Osteoblast (primary cell): ENCODE results near the gene TRIL. TPM values are rescaled to one million over a fixed set of nuclear protein-coding genes. Genes with fewer than 3 reads are reported as not detected.

Experiments used
- DNase-seq: peaks from one replicate; pipeline ENCODE4 v3.0.0; 2011; ENCODE audit warnings: low spot score, mixed read lengths; ENCODE audit not compliant: insufficient read length; ENCODE audit errors: missing footprints
- H2AFZ ChIP-seq: 2 replicates; pipeline ENCODE4 v1.6.0; 2011; ENCODE audit warnings: mild to moderate bottlenecking, low read length
- H3K27ac ChIP-seq: 2 replicates; pipeline ENCODE4 v1.5.1; 2011; ENCODE audit warnings: mild to moderate bottlenecking, low read depth, low read length, moderate library complexity
- H3K27me3 ChIP-seq: 2 replicates; pipeline ENCODE4 v1.6.0; 2012; ENCODE audit warnings: mild to moderate bottlenecking, control low read depth, inconsistent platforms, low read length, moderate library complexity; ENCODE audit not compliant: insufficient read depth
- H3K36me3 ChIP-seq: 2 replicates; pipeline ENCODE4 v1.5.1; 2011; ENCODE audit warnings: mild to moderate bottlenecking, low read length, control low read depth, moderate library complexity; ENCODE audit not compliant: insufficient read depth
- H3K4me1 ChIP-seq: 2 replicates; pipeline ENCODE4 v1.5.1; 2011; ENCODE audit warnings: mild to moderate bottlenecking, low read length, control low read depth, moderate library complexity; ENCODE audit not compliant: insufficient read depth
- H3K4me2 ChIP-seq: 2 replicates; pipeline ENCODE4 v1.6.0; 2011; ENCODE audit warnings: mild to moderate bottlenecking, low read length; ENCODE audit not compliant: insufficient read depth
- H3K4me3 ChIP-seq: fragments of 200-600 bp; sonication (generic); 3 replicates; pipeline ENCODE4 v1.5.1; 2012; ENCODE audit warnings: mild to moderate bottlenecking, low read length, inconsistent platforms; ENCODE audit not compliant: insufficient read depth
- H3K79me2 ChIP-seq: 2 replicates; pipeline ENCODE4 v1.6.0; 2012; ENCODE audit warnings: mild to moderate bottlenecking, low read length, control low read depth, inconsistent platforms; ENCODE audit not compliant: insufficient read depth
- H3K9me3 ChIP-seq: 2 replicates; pipeline ENCODE4 v1.5.1; 2011; ENCODE audit warnings: low read depth, low read length, control low read depth
- H4K20me1 ChIP-seq: 2 replicates; pipeline ENCODE4 v1.6.0; 2012; ENCODE audit warnings: mild to moderate bottlenecking, low read length, control low read depth; ENCODE audit not compliant: insufficient read depth
- CTCF ChIP-seq: IDR thresholded peaks from 2 replicates; pipeline ENCODE4 v1.5.1; 2011; ENCODE audit warnings: mild to moderate bottlenecking, low read depth, low read length, moderate library complexity; ENCODE audit errors: extremely low read depth
- total RNA-seq: library from RNA; depleted of rRNA; stranded (reverse); fragments of >200 nt; gene quantifications from 2 replicates; pipeline ENCODE4 v1.2.3, GENCODE V29; 2012

TRIL gene
- total RNA-seq, 1 donor: 0.36 TPM

- no peak for DNase-seq
- H2AFZ ChIP-seq: no peak overlapping the region
- H3K4me2 ChIP-seq: no peak overlapping the region
- H3K79me2 ChIP-seq: no peaks in the 10 kb centered on the region
- TF ChIP-seq CTCF: no peak
- H3K27ac ChIP-seq: no peak overlapping the region
- H3K36me3 ChIP-seq: no peaks in the 10 kb centered on the region
- H3K4me3 ChIP-seq: no peak overlapping the region
- peaks cover 4% of the 10 kb centered on the region for H3K27me3 ChIP-seq
- H3K4me1 ChIP-seq: peaks cover 15% of the 10 kb centered on the region
- H3K9me3 ChIP-seq: no peaks in the 10 kb centered on the region
- H4K20me1 ChIP-seq: no peaks in the 10 kb centered on the region
Measured at GRCh38 chr7:28919510-28919909, 38.6 kb downstream of the TRIL start.

GRCh38 chr7:28908775-28909174 lies 49.4 kb downstream of the TRIL start:
- no peak for TF ChIP-seq CTCF
- peaks cover 5% of the 10 kb centered on the region for H3K4me1 ChIP-seq
- no peak overlapping the region for H3K4me3 ChIP-seq
- H2AFZ ChIP-seq: no peak overlapping the region
- no peaks in the 10 kb centered on the region for H4K20me1 ChIP-seq
- H3K9me3 ChIP-seq: no peaks in the 10 kb centered on the region
- H3K36me3 ChIP-seq: no peaks in the 10 kb centered on the region
- no peak overlapping the region for H3K27ac ChIP-seq
- no peak overlapping the region for H3K4me2 ChIP-seq
- DNase-seq: no peak
- H3K27me3 ChIP-seq: no peaks in the 10 kb centered on the region
- H3K79me2 ChIP-seq: no peaks in the 10 kb centered on the region

- no peak overlapping the region for H3K4me3 ChIP-seq
- no peaks in the 10 kb centered on the region for H3K79me2 ChIP-seq
- H2AFZ ChIP-seq: no peak overlapping the region
Measured at GRCh38 chr7:28905464-28905863, 52.7 kb downstream of the TRIL start.

GRCh38 chr7:28904578-28905048 lies 53.5 kb downstream of the TRIL start:
- Histone ChIP-seq H4K20me1 (no peaks in the 10 kb centered on the region), H3K27ac (no peak overlapping the region), H3K4me2 (peak overlapping the region; percentile 84), H3K4me1 (peaks cover 5% of the 10 kb centered on the region), H2AFZ (peak overlapping the region; percentile 91), H3K36me3 (no peaks in the 10 kb centered on the region), H3K9me3 (no peaks in the 10 kb centered on the region), H3K4me3 (peak overlapping the region; percentile 69), H3K27me3 (peaks cover 3% of the 10 kb centered on the region), H3K79me2 (no peaks in the 10 kb centered on the region)
- no peak for DNase-seq
- TF ChIP-seq CTCF: no peak

More at GRCh38 chr7:28905464-28905863, 52.7 kb downstream of the TRIL start:
- Histone ChIP-seq H3K27me3 (no peaks in the 10 kb centered on the region), H4K20me1 (no peaks in the 10 kb centered on the region), H3K36me3 (no peaks in the 10 kb centered on the region), H3K9me3 (no peaks in the 10 kb centered on the region), H3K4me1 (peaks cover 5% of the 10 kb centered on the region), H3K4me2 (no peak overlapping the region), H3K27ac (no peak overlapping the region)
- TF ChIP-seq CTCF: no peak
- DNase-seq: no peak
